IPS-NIHi11 (cell line): Measurements from ENCODE around the gene ITGA1.
"Not testable (repeated sequence)": the region's sequence is repeated elsewhere in the genome, so short reads cannot be mapped to it uniquely, and the experiment has no call there.

Experiments
- DNase-seq: peaks from one replicate; pipeline ENCODE4 v3.0.0; 2012; ENCODE audit warnings: mixed read lengths, low spot score

Gene ITGA1

GRCh38 chr5:52801329-52801728 is 13.6 kb downstream of the ITGA1 start:
- DNase-seq = no peak

GRCh38 chr5:52802272-52802973 is 14.7 kb downstream of the ITGA1 start:
- DNase-seq = no peak

- no peak for DNase-seq
These were observed 15.2 kb downstream of the ITGA1 start for GRCh38 chr5:52802974-52803336.

- DNase-seq = no peak
These were observed 16.7 kb downstream of the ITGA1 start for GRCh38 chr5:52804387-52804791.

- DNase-seq = no peak
These were observed 17.3 kb downstream of the ITGA1 start for GRCh38 chr5:52804981-52805380.

GRCh38 chr5:52805615-52806014 is 17.9 kb downstream of the ITGA1 start:
- no peak for DNase-seq

- no peak for DNase-seq
These were observed 19.3 kb downstream of the ITGA1 start for GRCh38 chr5:52807037-52807436.

GRCh38 chr5:52807723-52808122 is 20.0 kb downstream of the ITGA1 start:
- no peak for DNase-seq

GRCh38 chr5:52808316-52808901 is 20.7 kb downstream of the ITGA1 start:
- no peak for DNase-seq

GRCh38 chr5:52809884-52810283 is 22.2 kb downstream of the ITGA1 start:
- no peak for DNase-seq

- no peak for DNase-seq
These were observed 22.7 kb downstream of the ITGA1 start for GRCh38 chr5:52810426-52810825.

- no peak for DNase-seq
These were observed 23.5 kb downstream of the ITGA1 start for GRCh38 chr5:52811067-52811749.

- no peak for DNase-seq
These were observed 26.8 kb downstream of the ITGA1 start for GRCh38 chr5:52814352-52815148.

GRCh38 chr5:52817818-52818217 is 30.1 kb downstream of the ITGA1 start:
- no peak for DNase-seq

GRCh38 chr5:52818360-52818759 is 30.6 kb downstream of the ITGA1 start:
- DNase-seq = no peak

GRCh38 chr5:52818807-52819206 is 31.1 kb downstream of the ITGA1 start:
- DNase-seq = not testable (repeated sequence)

- no peak for DNase-seq
These were observed 34.2 kb downstream of the ITGA1 start for GRCh38 chr5:52821901-52822300.

- DNase-seq = no peak
These were observed 34.7 kb downstream of the ITGA1 start for GRCh38 chr5:52822437-52822836.

- no peak for DNase-seq
These were observed 37.1 kb downstream of the ITGA1 start for GRCh38 chr5:52824827-52825226.

GRCh38 chr5:52825826-52826225 is 38.1 kb downstream of the ITGA1 start:
- DNase-seq = no peak

GRCh38 chr5:52827815-52828214 is 40.1 kb downstream of the ITGA1 start:
- no peak for DNase-seq

- no peak for DNase-seq
These were observed 41.9 kb downstream of the ITGA1 start for GRCh38 chr5:52829664-52830063.

- DNase-seq = no peak
These were observed 42.9 kb downstream of the ITGA1 start for GRCh38 chr5:52830650-52831049.
